ENCODE measurements around the gene ARHGAP15.

- TF ChIP-seq, protein P1, sequence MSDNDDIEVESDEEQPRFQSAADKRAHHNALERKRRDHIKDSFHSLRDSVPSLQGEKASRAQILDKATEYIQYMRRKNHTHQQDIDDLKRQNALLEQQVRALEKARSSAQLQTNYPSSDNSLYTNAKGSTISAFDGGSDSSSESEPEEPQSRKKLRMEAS (IDR thresholded peaks at IDR 0.05) = no peak
- no peak for TF ChIP-seq REST (IDR thresholded peaks at IDR 0.05)
These were observed 23.4 kb downstream of the ARHGAP15 start for GRCh38 chr2:143152637-143153036.

Data from liver (tissue), 1 donor.